DND-41 (cell line): ENCODE measurements around the gene C1orf174.

ENCODE experiments used
- ATAC-seq: fragments of 200-7000 bp; cut with Tn5 transposase; 3 replicates; pipeline ENCODE4 v1.9.1; 2021; ENCODE audit warnings: low read depth; ENCODE audit not compliant: insufficient read depth
- DNase-seq: peaks from one replicate; pipeline ENCODE4 v3.0.0-alpha.2; 2020
- H2AFZ ChIP-seq: 2 replicates; pipeline ENCODE4 v1.6.0; 2012; ENCODE audit warnings: low read depth, low read length
- H3K27ac ChIP-seq: 2 replicates; pipeline ENCODE4 v1.5.1; 2012; ENCODE audit warnings: low read length, inconsistent platforms
- H3K27me3 ChIP-seq: fragments of 200-600 bp; sonication (generic); 2 replicates; pipeline ENCODE4 v1.6.0; 2012; ENCODE audit warnings: low read length, mild to moderate bottlenecking, inconsistent platforms; ENCODE audit not compliant: insufficient read depth, poor library complexity
- H3K36me3 ChIP-seq: 2 replicates; pipeline ENCODE4 v1.5.1; 2012; ENCODE audit warnings: low read length, inconsistent platforms; ENCODE audit not compliant: insufficient read depth
- H3K4me1 ChIP-seq: 2 replicates; pipeline ENCODE4 v1.5.1; 2012; ENCODE audit warnings: mild to moderate bottlenecking, low read length; ENCODE audit not compliant: insufficient read depth
- H3K4me2 ChIP-seq: 2 replicates; pipeline ENCODE4 v1.6.0; 2012; ENCODE audit warnings: mild to moderate bottlenecking, moderate library complexity, low read length, inconsistent platforms; ENCODE audit not compliant: insufficient read depth
- H3K4me3 ChIP-seq, 2 experiments: fragments of 200-600 bp in 1 of 2; shearing (Covaris generic) in 1 of 2; 2 replicates each; pipeline ENCODE4 v1.5.1; 2012 to 2016; ENCODE audit warnings: inconsistent platforms in 2 of 2, low read length in 2 of 2, mild to moderate bottlenecking in 2 of 2, low read depth in 1 of 2, moderate library complexity in 1 of 2
- H3K79me2 ChIP-seq: 2 replicates; pipeline ENCODE4 v1.6.0; 2012; ENCODE audit warnings: low read length, inconsistent platforms; ENCODE audit not compliant: insufficient read depth
- H3K9ac ChIP-seq: 2 replicates; pipeline ENCODE4 v1.6.0; 2012; ENCODE audit warnings: low read depth, mild to moderate bottlenecking, inconsistent platforms, low read length, moderate library complexity
- H3K9me3 ChIP-seq: 2 replicates; pipeline ENCODE4 v1.5.1; 2012; ENCODE audit warnings: low read length, moderate library complexity, mild to moderate bottlenecking, inconsistent platforms; ENCODE audit not compliant: insufficient read depth, severe bottlenecking
- H4K20me1 ChIP-seq: 2 replicates; pipeline ENCODE4 v1.6.0; 2012; ENCODE audit warnings: low read length; ENCODE audit not compliant: insufficient read depth
- EZH2 ChIP-seq: IDR thresholded peaks from 3 replicates; pipeline ENCODE4 v1.6.1; 2012; ENCODE audit warnings: borderline replicate concordance, low read depth, mild to moderate bottlenecking, moderate library complexity, low read length, inconsistent platforms; ENCODE audit not compliant: severe bottlenecking
- TF ChIP-seq, protein P1 (sequence below): IDR thresholded peaks from 2 replicates; pipeline ENCODE4 v1.5.1; 2012; ENCODE audit warnings: borderline replicate concordance, low read length, moderate library complexity, mild to moderate bottlenecking; ENCODE audit not compliant: poor library complexity, severe bottlenecking; ENCODE audit errors: extremely low read depth

The C1orf174 gene

GRCh38 chr1:3900150-3900968, at the start of gene C1orf174:
C1orf174 (minus strand) TSS chr1:3900272; CDS start chr1:3900186, 86 bp downstream.
- peak within 1 kb of the TSS; percentile 88 to 96 for H3K4me3 ChIP-seq
- peak; percentile 97 for DNase-seq
- H2AFZ ChIP-seq = peak within 1 kb of the TSS; percentile 94
- peaks cover 47% of the 10 kb centered on the region for H3K79me2 ChIP-seq
- no peak for TF ChIP-seq EZH2
- TF ChIP-seq, protein P1, sequence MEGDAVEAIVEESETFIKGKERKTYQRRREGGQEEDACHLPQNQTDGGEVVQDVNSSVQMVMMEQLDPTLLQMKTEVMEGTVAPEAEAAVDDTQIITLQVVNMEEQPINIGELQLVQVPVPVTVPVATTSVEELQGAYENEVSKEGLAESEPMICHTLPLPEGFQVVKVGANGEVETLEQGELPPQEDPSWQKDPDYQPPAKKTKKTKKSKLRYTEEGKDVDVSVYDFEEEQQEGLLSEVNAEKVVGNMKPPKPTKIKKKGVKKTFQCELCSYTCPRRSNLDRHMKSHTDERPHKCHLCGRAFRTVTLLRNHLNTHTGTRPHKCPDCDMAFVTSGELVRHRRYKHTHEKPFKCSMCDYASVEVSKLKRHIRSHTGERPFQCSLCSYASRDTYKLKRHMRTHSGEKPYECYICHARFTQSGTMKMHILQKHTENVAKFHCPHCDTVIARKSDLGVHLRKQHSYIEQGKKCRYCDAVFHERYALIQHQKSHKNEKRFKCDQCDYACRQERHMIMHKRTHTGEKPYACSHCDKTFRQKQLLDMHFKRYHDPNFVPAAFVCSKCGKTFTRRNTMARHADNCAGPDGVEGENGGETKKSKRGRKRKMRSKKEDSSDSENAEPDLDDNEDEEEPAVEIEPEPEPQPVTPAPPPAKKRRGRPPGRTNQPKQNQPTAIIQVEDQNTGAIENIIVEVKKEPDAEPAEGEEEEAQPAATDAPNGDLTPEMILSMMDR = peak; percentile 17
- peak within 1 kb of the TSS; percentile 100 for H3K4me2 ChIP-seq
- peaks cover 68% of the 10 kb centered on the region for H3K4me1 ChIP-seq
- peaks cover 21% of the 10 kb centered on the region for H4K20me1 ChIP-seq
- H3K36me3 ChIP-seq = peaks cover 20% of the 10 kb centered on the region
- peak within 1 kb of the TSS; percentile 98 for H3K27ac ChIP-seq
- H3K27me3 ChIP-seq = no peaks in the 10 kb centered on the region
- H3K9me3 ChIP-seq = peaks cover 5% of the 10 kb centered on the region
- peak within 1 kb of the TSS; percentile 94 for H3K9ac ChIP-seq
- peak; percentile 88 for ATAC-seq

DNA sequence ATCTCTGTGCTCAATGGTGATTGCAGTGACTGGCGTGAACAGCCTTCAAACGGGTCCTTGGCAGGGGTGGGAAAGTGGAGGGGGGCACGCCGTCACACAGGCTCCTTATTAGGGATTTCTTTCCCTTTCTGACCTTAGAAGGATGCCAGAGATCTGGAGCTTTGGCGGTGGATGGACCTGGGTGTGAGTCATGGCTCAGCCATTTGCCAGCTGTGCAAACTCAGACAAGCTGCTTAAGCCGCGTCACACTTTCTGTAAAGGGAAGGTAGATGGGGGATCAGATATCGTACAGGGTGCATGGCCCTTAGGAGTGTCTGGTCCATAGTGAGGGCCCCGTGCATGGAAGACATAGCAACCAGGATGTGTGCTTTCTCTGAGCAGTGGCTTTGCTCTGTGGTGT, 48.3 kb upstream of the C1orf174 start:
- no peaks in the 10 kb centered on the region for H3K27me3 ChIP-seq
- no peak overlapping the region for H3K27ac ChIP-seq
- no peak overlapping the region for H2AFZ ChIP-seq
- no peaks in the 10 kb centered on the region for H3K79me2 ChIP-seq
- H3K4me1 ChIP-seq = no peaks in the 10 kb centered on the region
- DNase-seq = no peak
- no peak for TF ChIP-seq EZH2
- TF ChIP-seq, protein P1 = no peak
- no peak for ATAC-seq
- no peaks in the 10 kb centered on the region for H3K36me3 ChIP-seq
- no peaks in the 10 kb centered on the region for H3K9me3 ChIP-seq
- no peak overlapping the region for H3K4me3 ChIP-seq
- H3K4me2 ChIP-seq = no peak overlapping the region
- H4K20me1 ChIP-seq = no peaks in the 10 kb centered on the region
- no peak overlapping the region for H3K9ac ChIP-seq

DNA sequence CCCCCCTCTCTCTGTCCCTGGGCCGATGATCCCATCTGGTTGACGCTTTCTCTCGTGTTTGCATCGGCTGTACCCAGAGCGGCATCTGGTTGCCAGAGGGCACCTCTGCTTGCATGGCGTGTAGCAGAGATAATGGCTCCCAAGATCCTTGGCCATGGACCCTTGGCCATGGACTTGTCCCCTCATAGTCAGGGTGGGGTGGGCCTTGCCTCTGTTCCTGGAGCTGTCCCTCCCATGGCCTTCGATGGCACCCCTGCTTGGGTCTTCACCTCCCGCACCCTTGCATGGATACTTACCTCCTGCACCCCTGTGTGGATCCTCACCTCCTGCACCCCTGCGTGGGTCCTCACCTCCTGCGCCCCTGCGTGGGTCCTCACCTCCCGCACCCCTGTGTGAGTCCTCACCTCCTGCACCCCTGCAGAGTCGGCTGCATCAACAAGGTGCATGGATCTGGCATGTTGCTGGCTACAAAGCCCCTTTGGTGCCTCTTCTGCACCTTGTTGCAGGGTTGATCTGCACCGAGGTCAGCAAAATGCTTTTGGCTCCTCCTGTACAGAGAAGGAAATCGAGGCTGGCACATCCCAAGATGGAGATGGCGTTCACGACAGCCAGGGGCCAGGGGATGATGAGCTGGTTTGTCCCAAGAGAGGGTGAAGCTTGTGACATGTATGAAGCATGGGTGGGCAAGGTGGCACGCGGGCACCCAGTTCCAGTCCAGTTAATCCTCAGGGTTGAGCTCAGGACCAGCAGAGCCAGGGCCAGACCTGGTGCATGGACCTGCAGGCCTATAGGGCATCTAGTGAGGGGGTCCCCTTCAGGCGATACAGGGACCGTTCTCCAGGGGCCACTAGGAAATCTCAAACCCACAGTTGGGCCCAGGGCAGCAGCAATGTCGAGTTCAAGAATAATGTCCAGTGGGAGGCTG, 46.1 kb upstream of the C1orf174 start:
- H3K27me3 ChIP-seq = no peaks in the 10 kb centered on the region
- H3K27ac ChIP-seq = no peak overlapping the region
- ATAC-seq (no peak), DNase-seq (no peak)
- no peaks in the 10 kb centered on the region for H3K79me2 ChIP-seq
- no peak overlapping the region for H3K4me3 ChIP-seq
- no peaks in the 10 kb centered on the region for H3K36me3 ChIP-seq
- H2AFZ ChIP-seq = no peak overlapping the region
- H3K4me2 ChIP-seq = no peak overlapping the region
- TF ChIP-seq, protein P1 = no peak
- TF ChIP-seq EZH2 = no peak
- H3K4me1 ChIP-seq = no peaks in the 10 kb centered on the region
- H3K9ac ChIP-seq = no peak overlapping the region
- H3K9me3 ChIP-seq = no peaks in the 10 kb centered on the region
- no peaks in the 10 kb centered on the region for H4K20me1 ChIP-seq
